Calu3 (cell line): ENCODE data around the gene GNA14. TPM values are rescaled to one million over a fixed set of nuclear protein-coding genes. Genes with fewer than 3 reads are reported as not detected.

ENCODE experiments used
- BruUV-seq: library from RNA; stranded (reverse); fragments of 400-500 nt; replicated peaks from 2 replicates; lab custom pipeline; 2021; lab: Mats Ljungman, UMichigan
- CTCF ChIA-PET: fragments of 300-600 bp; sonication (Branson Sonifier 250); formaldehyde crosslinking; loops from one replicate; lab custom pipeline; 2022; ENCODE audit warnings: antibody characterized with exemption; lab: Charles Lee
- DNase-seq: peaks from one replicate; pipeline ENCODE4 v3.0.0; 2022
- H3K27ac Mint-ChIP-seq: one replicate; pipeline ENCODE4 v1.8.0; 2022; ENCODE audit warnings: mixed read lengths; ENCODE audit not compliant: unreplicated experiment
- H3K27me3 Mint-ChIP-seq: one replicate; pipeline ENCODE4 v1.8.0; 2022; ENCODE audit warnings: mixed read lengths; ENCODE audit not compliant: unreplicated experiment
- H3K36me3 Mint-ChIP-seq: one replicate; pipeline ENCODE4 v1.8.0; 2022; ENCODE audit warnings: mild to moderate bottlenecking, moderate library complexity, mixed read lengths; ENCODE audit not compliant: insufficient read depth, unreplicated experiment
- H3K4me1 Mint-ChIP-seq: one replicate; pipeline ENCODE4 v1.8.0; 2022; ENCODE audit warnings: mild to moderate bottlenecking, low read depth, mixed read lengths; ENCODE audit not compliant: unreplicated experiment
- H3K4me3 Mint-ChIP-seq: one replicate; pipeline ENCODE4 v1.8.0; 2022; ENCODE audit warnings: mild to moderate bottlenecking, low read depth, moderate library complexity, mixed read lengths; ENCODE audit not compliant: unreplicated experiment
- H3K9me3 Mint-ChIP-seq: one replicate; pipeline ENCODE4 v1.8.0; 2022; ENCODE audit warnings: low read depth, mixed read lengths; ENCODE audit not compliant: unreplicated experiment
- intact Hi-C: fragments of 100-400 bp; cut with micrococcal nuclease; formaldehyde crosslinking; loops from one replicate; pipeline ENCODE4 v1.10.0; 2022; ENCODE audit not compliant: unreplicated experiment
- total RNA-seq: library from RNA; stranded (reverse); gene quantifications from 2 replicates; pipeline ENCODE4 v1.2.3, GENCODE V29; 2022
- TF ChIP-seq, protein P1 (sequence below): fragments of 200-600 bp; IDR thresholded peaks from one replicate; pipeline ENCODE4 v1.8.0; 2022; ENCODE audit warnings: antibody characterized with exemption; ENCODE audit not compliant: unreplicated experiment

The GNA14 gene
- total RNA-seq, 1 experiment from 2014 or later, result not detected

- no peaks in the 10 kb centered on the region for H3K36me3 Mint-ChIP-seq
- DNase-seq, result no peak
- no peaks in the 10 kb centered on the region for H3K4me1 Mint-ChIP-seq
- CTCF ChIA-PET, result interaction anchor here (1.3 kb wide), 1 partner anchor 55 kb away, joined by 3 read pairs; no protein-coding TSS in a partner anchor
- H3K27ac Mint-ChIP-seq, result no peak overlapping the region
- TF ChIP-seq, protein P1, sequence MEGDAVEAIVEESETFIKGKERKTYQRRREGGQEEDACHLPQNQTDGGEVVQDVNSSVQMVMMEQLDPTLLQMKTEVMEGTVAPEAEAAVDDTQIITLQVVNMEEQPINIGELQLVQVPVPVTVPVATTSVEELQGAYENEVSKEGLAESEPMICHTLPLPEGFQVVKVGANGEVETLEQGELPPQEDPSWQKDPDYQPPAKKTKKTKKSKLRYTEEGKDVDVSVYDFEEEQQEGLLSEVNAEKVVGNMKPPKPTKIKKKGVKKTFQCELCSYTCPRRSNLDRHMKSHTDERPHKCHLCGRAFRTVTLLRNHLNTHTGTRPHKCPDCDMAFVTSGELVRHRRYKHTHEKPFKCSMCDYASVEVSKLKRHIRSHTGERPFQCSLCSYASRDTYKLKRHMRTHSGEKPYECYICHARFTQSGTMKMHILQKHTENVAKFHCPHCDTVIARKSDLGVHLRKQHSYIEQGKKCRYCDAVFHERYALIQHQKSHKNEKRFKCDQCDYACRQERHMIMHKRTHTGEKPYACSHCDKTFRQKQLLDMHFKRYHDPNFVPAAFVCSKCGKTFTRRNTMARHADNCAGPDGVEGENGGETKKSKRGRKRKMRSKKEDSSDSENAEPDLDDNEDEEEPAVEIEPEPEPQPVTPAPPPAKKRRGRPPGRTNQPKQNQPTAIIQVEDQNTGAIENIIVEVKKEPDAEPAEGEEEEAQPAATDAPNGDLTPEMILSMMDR, result no peak
- no peak overlapping the region for H3K4me3 Mint-ChIP-seq
- intact Hi-C loops, result no loop called here
- no TSS peak for BruUV-seq
- no peaks in the 10 kb centered on the region for H3K9me3 Mint-ChIP-seq
- H3K27me3 Mint-ChIP-seq, result peaks cover 8% of the 10 kb centered on the region
These were observed 159.5 kb downstream of the GNA14 start for GRCh38 chr9:77488439-77489126.

- Mint-ChIP-seq H3K4me1 (no peaks in the 10 kb centered on the region), H3K9me3 (no peaks in the 10 kb centered on the region), H3K4me3 (no peak overlapping the region), H3K27me3 (peaks cover 24% of the 10 kb centered on the region), H3K36me3 (no peaks in the 10 kb centered on the region), H3K27ac (no peak overlapping the region)
- intact Hi-C loops, result no loop called here
- TF ChIP-seq, protein P1, result no peak
- CTCF ChIA-PET, result interaction anchor here (0.6 to 1.3 kb wide), 3 partner anchors 53 to 212 kb away, joined by 3 read pairs; no protein-coding TSS in a partner anchor
- BruUV-seq, result no TSS peak
- DNase-seq, result no peak
These were observed 161.2 kb downstream of the GNA14 start for GRCh38 chr9:77486968-77487367.

DNA sequence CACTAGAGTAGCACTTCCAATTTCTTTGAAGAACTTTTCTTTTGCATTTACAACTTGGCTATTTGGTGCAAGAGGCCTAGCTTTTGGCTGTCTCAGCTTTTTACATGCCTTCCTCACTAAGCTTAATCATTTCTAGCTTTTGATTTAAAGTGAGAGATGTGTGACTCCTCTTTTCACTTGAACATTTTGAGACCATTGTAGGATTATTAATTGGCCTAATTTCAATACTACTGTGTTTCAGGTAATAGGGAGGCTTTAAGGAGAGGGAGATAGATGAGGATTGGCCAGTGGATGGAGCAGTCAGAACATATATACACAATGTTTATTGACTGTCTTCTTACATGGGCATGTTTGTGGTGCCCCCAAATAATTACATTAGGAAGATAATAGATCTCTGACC is 161.7 kb downstream of the GNA14 start:
- H3K36me3 Mint-ChIP-seq, result no peaks in the 10 kb centered on the region
- TF ChIP-seq, protein P1, result no peak
- no peaks in the 10 kb centered on the region for H3K9me3 Mint-ChIP-seq
- no peak overlapping the region for H3K27ac Mint-ChIP-seq
- BruUV-seq, result no TSS peak
- intact Hi-C loops, result no loop called here
- DNase-seq, result no peak
- no peaks in the 10 kb centered on the region for H3K4me1 Mint-ChIP-seq
- no peak overlapping the region for H3K4me3 Mint-ChIP-seq
- peaks cover 29% of the 10 kb centered on the region for H3K27me3 Mint-ChIP-seq
- CTCF ChIA-PET, result interaction anchor here (1.1 kb wide), 1 partner anchor 53 kb away, joined by 3 read pairs; no protein-coding TSS in a partner anchor

DNA sequence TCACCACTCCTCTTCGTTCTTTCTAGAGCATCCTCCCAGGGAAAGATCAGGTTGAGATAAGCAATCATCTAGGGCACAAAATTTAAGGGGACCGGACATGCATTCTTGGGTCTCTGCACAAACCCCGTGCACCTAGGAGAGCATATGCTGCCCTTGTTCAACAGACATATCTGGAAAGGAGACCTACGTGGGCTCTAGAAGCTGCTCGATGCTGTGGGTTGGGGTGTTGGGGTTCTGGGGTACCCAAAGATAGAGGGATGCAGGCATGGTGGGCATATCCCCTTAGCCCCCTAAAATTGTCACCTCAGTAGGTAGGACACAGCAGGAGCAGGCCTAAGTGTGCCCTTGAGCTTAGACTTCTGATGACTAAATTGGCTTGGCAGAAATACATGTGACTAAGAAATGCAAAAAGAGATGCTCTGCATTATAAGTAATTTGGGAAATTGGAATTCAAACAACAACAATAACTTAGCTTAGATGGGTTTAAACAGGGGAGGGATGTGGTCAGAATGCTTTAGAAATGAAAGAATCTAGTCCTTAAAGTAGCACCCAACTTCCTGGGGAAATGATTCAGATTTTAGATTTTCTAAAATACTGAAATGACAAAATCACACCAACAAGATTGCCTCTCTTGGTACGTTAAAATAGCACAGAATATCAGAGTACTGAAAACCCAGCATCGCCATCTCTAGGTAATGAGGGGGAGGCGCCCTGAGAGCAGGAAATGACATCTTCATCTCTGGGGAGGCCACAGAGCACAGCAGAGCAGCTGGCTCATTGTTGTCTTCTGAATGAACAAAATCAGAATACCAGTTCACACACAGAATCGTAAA is 172.3 kb downstream of the GNA14 start:
- TF ChIP-seq, protein P1, result no peak
- no peak overlapping the region for H3K4me3 Mint-ChIP-seq
- no peak for DNase-seq
- CTCF ChIA-PET, result no interaction called here
- intact Hi-C loops, result no loop called here
- H3K36me3 Mint-ChIP-seq, result no peaks in the 10 kb centered on the region
- peaks cover 1% of the 10 kb centered on the region for H3K27me3 Mint-ChIP-seq
- H3K4me1 Mint-ChIP-seq, result no peaks in the 10 kb centered on the region
- BruUV-seq, result no TSS peak
- H3K9me3 Mint-ChIP-seq, result no peaks in the 10 kb centered on the region
- H3K27ac Mint-ChIP-seq, result no peak overlapping the region
